EL (cell line): ENCODE measurements around the gene NINJ2.
"Not testable (repeated sequence)": the region's sequence is repeated elsewhere in the genome, so short reads cannot be mapped to it uniquely, and the experiment has no call there.

Experiments used
- DNase-seq: peaks from one replicate; pipeline ENCODE4 v3.0.0-alpha.2; 2016

NINJ2 gene

DNA sequence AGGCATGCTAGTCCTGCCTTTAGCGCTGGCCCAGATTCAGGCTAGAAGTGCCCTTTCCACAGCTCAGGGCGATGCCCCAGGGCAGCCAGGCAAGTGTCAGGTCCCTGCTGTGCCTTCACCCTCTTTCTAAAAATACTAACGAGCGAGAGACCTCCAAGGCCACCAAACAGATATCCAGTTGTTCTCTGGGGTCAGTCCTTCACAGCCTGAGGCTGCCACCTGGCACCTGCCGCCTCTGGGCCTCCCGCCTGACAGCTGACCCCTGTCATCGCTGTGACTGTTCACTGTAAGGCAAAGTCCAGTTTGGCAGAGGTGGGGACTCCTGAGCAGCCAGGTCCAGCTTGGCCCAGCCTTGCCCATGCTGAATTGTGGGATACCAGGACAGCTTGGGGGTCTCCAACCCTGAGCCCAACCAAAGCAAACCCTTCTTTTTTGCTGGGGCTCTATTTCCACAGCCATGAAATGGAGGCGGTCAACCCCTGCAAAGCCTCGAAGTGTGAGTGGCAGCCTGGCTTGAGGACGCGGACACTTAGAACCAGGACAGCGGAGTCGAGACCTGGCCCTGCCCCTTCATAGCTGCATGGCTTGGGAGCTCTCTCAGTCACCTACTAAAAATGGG is 79.9 kb downstream of the NINJ2 start:
- DNase-seq = no peak

- no peak for DNase-seq
Measured at GRCh38 chr12:581746-582145, 81.5 kb downstream of the NINJ2 start.

- DNase-seq = no peak
Measured at GRCh38 chr12:581321-581720, 81.9 kb downstream of the NINJ2 start.

GRCh38 chr12:580813-581212 is 82.4 kb downstream of the NINJ2 start:
- DNase-seq = no peak

DNA sequence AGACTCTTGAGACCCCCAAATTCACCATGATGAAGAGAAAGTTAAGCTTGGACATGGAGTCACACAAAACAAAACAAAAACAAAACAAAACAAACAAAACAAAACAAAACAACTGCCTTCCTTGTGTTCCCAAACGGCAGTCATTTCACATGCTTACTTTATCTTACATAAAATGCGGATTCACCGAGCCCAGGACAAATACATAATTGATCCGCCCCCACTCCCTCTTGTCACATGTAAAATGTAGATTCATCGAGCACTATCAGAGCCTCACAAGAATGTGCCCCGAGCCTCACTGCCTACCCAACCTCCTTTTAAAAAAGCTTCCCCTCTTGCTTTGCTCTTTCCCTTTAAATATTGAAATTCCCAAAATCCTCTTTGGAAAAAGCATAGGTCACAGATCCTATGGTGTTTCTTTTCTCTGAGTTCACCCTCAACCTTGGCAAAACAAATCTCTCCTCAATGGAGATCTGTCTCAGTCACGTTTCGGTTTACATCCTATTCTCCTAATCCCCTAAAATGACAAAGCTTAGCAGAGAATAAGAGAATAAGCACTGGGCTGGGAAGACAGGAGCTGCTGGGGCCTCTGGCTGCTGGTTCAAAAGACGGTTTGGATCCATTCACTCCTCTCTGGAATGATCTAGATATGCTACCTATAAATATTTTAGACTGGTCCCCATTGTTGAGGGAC is 83.7 kb downstream of the NINJ2 start:
- no peak for DNase-seq

GRCh38 chr12:578748-579419 is 84.4 kb downstream of the NINJ2 start:
- DNase-seq = no peak

DNA sequence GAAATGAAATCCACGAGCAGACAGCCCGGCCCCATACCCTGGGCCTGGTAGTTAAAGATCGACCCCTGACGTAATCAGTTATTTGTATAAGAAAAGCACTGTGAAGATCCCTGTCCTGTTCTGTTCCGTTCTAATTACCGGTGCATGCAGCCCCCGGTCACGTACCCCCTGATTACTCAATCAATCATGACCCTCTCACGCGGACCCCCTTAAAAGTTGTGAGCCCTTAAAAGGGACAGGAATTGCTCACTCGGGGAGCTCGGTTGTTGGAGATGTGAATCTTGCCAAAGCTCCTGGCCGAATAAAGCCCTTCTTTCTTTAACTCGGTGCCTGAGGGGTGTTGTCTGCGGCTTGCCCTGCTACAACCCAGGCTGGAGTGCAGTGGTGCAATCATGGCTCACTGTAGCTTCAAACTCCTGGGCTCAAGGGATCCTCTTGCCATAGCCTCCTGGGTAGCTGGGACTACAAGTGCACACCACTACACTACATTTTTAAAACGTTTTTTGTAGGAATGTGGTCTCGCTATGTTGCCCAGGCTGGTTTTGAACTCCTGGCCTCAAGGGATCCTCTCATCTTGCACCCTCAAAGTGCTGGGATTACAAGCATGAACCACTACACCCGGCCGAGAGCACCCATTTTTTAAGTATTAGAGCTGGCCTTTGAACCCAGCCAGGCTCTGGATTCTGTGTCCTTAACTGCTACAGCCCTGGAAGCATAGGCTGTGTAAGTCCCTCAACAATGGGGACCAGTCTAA is 85.1 kb downstream of the NINJ2 start:
- DNase-seq = not testable (repeated sequence)

- DNase-seq = no peak
Measured at GRCh38 chr12:576615-577110, 86.6 kb downstream of the NINJ2 start.

DNA sequence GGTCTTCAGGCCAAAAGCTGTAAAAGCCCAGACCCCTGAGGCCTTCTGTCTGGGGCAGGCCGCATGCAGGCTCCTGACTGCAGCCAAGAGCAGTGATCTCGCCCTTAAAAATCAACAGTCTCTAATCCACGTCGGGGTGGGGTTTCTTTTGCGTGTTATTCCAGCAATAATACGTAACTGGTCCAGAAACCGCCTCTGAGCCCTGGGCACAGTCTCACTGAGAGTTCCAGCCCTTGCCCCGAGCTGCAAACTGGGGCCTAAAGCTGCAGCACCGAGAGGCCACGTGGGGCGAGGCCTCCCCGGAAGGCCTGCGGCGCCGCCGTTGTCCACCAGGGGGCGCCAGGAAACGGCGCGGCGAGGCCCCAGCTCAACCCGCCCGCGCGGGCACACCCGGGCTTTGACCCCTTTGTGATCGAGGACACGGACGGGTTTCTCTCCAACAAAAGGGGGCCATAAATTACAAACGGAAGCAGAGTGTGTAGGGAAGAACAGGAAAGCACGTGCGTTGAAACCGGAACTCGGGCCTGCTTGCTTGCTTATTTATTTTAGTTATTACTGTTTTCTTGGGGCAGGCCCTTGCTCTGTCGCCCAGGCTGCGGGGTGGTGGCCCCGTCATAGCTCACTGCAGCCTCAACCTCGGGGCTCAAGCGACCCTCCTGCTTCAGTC is 87.2 kb downstream of the NINJ2 start:
- DNase-seq = peak; percentile 71

- no peak for DNase-seq
Measured at GRCh38 chr12:575129-575502, 88.1 kb downstream of the NINJ2 start.

DNA sequence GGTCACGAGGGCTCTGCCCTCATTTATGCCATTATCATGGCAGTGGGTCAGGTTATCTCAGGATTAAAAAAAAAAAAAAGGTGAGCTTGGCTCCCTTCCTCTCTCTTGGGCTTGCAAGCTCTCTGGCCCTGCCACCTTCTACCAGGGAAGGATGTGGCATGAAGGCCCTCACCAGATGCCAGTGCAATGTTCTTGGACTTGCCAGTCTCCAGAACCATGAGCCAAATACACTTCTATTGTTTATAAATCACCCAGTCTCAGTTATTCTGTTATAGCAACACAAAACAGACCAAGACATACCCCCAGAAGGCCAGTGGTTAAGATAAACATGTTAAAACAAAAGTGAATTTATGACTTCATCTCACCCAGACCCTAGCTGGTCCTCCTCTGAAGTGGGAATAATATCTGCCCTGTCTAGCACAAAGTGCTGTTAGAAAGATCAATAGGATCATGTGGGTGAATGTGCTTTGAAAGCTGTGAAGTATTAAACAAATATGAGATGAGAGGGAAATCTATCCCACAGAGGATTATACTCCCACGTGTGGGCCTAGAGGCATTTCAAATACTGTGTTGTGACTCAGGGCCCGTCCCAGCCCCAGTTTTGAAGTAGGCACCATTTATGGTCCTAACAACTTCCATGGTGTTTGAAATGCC is 88.6 kb downstream of the NINJ2 start:
- peak; percentile 9 for DNase-seq

GRCh38 chr12:573232-573631 is 90.0 kb downstream of the NINJ2 start:
- DNase-seq = no peak

GRCh38 chr12:572532-572899 is 90.7 kb downstream of the NINJ2 start:
- peak; percentile 14 for DNase-seq

- DNase-seq = peak; percentile 46
Measured at GRCh38 chr12:571795-572531, 91.3 kb downstream of the NINJ2 start.

GRCh38 chr12:570921-571794 is 92.1 kb downstream of the NINJ2 start:
- DNase-seq = peak; percentile 80

DNA sequence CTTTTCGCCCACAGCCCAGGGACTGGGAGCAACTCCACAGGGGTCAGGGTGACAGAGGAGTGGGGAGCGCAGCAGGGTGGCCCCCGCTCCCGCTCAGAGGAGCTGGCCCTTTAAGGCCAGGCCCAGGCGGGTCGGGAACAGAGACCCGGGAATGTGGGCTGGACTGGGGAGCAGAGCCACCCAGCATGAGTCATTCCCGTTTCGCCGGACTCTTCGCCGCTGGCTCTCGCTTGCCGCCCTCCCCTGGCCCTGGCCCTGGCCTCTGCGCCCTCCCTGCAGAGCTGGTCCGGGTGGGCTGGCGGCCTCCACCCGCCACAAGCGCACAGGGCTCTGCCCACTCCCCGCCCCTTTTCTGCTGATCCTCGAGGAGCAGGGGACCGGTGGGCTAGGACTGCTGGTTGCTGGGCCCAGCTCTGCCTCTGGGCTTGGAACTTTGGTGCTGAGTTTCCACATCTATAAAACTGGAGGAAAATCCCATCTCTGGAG is 92.8 kb downstream of the NINJ2 start:
- DNase-seq = peak; percentile 90

- DNase-seq = peak; percentile 88
Measured at GRCh38 chr12:569803-570434, 93.3 kb downstream of the NINJ2 start.

- no peak for DNase-seq
Measured at GRCh38 chr12:569091-569676, 94.1 kb downstream of the NINJ2 start.

DNA sequence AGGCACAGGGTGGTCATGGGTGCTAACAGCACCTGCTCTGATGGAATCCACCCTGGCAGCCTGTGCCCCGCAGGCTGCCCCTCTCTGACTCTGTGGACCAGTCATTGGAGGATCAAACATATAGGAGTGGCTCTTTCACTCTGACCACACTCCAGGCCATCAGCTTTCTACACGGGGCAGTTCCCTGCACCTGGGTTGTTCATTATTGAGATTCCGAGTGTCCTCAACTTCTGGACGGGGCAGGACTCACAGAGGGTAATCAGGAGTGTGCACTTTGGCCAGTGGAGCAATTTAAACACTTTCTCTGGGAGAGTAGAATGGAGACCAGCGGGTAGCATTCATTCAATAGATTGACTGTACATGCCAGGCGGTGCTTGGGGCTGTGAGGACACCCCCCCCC is 94.8 kb downstream of the NINJ2 start:
- DNase-seq = no peak
